ENCODE results near the gene SYT11. TPM values are rescaled to one million over a fixed set of nuclear protein-coding genes. Genes with fewer than 3 reads are reported as not detected.

The SYT11 gene
- total and polyA plus RNA-seq, 2 experiments from 2014 or later: 0.39 to 2.0 TPM

GRCh38 chr1:155880950-155881349 lies 21.6 kb downstream of the SYT11 start:
- H2AFZ ChIP-seq: no peak overlapping the region
- no peaks in the 10 kb centered on the region for H3K9me2 ChIP-seq (replicated peaks; ENCODE audit: insufficient read depth)
- H3K27me3 ChIP-seq: no peaks in the 10 kb centered on the region
- H3K4me3 ChIP-seq: no peak overlapping the region
- H3K4me1 ChIP-seq (ENCODE audit: insufficient read depth): peaks cover 10% of the 10 kb centered on the region
- H3K4me2 ChIP-seq: no peak overlapping the region
- no peaks in the 10 kb centered on the region for H3K36me3 ChIP-seq (replicated peaks; ENCODE audit: insufficient read depth, low read depth)
- TF ChIP-seq, protein P1, sequence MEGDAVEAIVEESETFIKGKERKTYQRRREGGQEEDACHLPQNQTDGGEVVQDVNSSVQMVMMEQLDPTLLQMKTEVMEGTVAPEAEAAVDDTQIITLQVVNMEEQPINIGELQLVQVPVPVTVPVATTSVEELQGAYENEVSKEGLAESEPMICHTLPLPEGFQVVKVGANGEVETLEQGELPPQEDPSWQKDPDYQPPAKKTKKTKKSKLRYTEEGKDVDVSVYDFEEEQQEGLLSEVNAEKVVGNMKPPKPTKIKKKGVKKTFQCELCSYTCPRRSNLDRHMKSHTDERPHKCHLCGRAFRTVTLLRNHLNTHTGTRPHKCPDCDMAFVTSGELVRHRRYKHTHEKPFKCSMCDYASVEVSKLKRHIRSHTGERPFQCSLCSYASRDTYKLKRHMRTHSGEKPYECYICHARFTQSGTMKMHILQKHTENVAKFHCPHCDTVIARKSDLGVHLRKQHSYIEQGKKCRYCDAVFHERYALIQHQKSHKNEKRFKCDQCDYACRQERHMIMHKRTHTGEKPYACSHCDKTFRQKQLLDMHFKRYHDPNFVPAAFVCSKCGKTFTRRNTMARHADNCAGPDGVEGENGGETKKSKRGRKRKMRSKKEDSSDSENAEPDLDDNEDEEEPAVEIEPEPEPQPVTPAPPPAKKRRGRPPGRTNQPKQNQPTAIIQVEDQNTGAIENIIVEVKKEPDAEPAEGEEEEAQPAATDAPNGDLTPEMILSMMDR (IDR thresholded peaks at IDR 0.05; ENCODE audit: poor library complexity): no peak
- TF ChIP-seq EZH2phosphoT487 (IDR thresholded peaks at IDR 0.05; ENCODE audit: low read depth, severe bottlenecking, unreplicated experiment) (no peak), EZH2 (IDR thresholded peaks at IDR 0.05; ENCODE audit: borderline replicate concordance) (no peak)
- no peaks in the 10 kb centered on the region for H3K79me2 ChIP-seq
- H4K20me1 ChIP-seq (ENCODE audit: insufficient read depth, poor library complexity, severe bottlenecking): no peaks in the 10 kb centered on the region
- 66% methylated on average over 6 of the region's 6 CpGs for WGBS (ENCODE audit: low lambda C conversion rate, missing lambda C conversion rate)
- H3K9me3 ChIP-seq (ENCODE audit: low read depth): no peaks in the 10 kb centered on the region
- peak; percentile 19 for DNase-seq (ENCODE audit: low spot score)
- H3K27ac ChIP-seq: no peak overlapping the region

DNA sequence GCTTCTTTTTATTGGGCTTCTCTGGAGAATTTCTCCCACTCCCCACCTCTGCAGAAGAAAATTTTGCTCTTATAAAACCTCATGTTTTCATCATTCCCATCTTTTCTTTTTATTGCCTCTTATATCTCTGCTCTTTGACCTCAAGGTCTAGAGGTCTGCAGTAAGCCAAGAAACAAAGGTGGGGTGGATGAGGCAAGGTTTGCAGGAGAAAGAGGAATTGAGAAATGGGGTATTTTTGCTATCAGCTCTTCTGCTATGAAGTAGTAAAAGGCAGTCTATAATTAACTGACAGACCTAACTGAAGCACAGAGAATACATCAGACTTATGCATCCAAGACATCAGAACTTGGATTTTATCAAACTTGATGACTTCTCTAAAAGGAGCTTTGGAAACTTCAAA lies 22.9 kb downstream of the SYT11 start:
- no peaks in the 10 kb centered on the region for H3K36me3 ChIP-seq (replicated peaks; ENCODE audit: insufficient read depth, low read depth)
- H3K9me2 ChIP-seq (replicated peaks; ENCODE audit: insufficient read depth): no peaks in the 10 kb centered on the region
- H3K9me3 ChIP-seq (ENCODE audit: low read depth): no peaks in the 10 kb centered on the region
- H3K27me3 ChIP-seq: no peaks in the 10 kb centered on the region
- H4K20me1 ChIP-seq (ENCODE audit: insufficient read depth, poor library complexity, severe bottlenecking): no peaks in the 10 kb centered on the region
- no peak overlapping the region for H2AFZ ChIP-seq
- H3K27ac ChIP-seq: no peak overlapping the region
- no peak overlapping the region for H3K4me2 ChIP-seq
- DNase-seq (ENCODE audit: low spot score): no peak
- no peaks in the 10 kb centered on the region for H3K79me2 ChIP-seq
- no peak overlapping the region for H3K4me3 ChIP-seq
- peaks cover 10% of the 10 kb centered on the region for H3K4me1 ChIP-seq (ENCODE audit: insufficient read depth)
- TF ChIP-seq EZH2phosphoT487 (IDR thresholded peaks at IDR 0.05; ENCODE audit: low read depth, severe bottlenecking, unreplicated experiment) (no peak), EZH2 (IDR thresholded peaks at IDR 0.05; ENCODE audit: borderline replicate concordance) (no peak)
- TF ChIP-seq, protein P1 (IDR thresholded peaks at IDR 0.05; ENCODE audit: poor library complexity): no peak

GRCh38 chr1:155882766-155883165 lies 23.4 kb downstream of the SYT11 start:
- no peaks in the 10 kb centered on the region for H3K36me3 ChIP-seq (replicated peaks; ENCODE audit: insufficient read depth, low read depth)
- H4K20me1 ChIP-seq (ENCODE audit: insufficient read depth, poor library complexity, severe bottlenecking): no peaks in the 10 kb centered on the region
- H3K4me3 ChIP-seq: no peak overlapping the region
- no peak overlapping the region for H2AFZ ChIP-seq
- no peaks in the 10 kb centered on the region for H3K27me3 ChIP-seq
- no peaks in the 10 kb centered on the region for H3K79me2 ChIP-seq
- H3K4me2 ChIP-seq: no peak overlapping the region
- no peaks in the 10 kb centered on the region for H3K9me2 ChIP-seq (replicated peaks; ENCODE audit: insufficient read depth)
- no peak for DNase-seq (ENCODE audit: low spot score)
- 73% methylated on average over 2 of the region's 2 CpGs for WGBS (ENCODE audit: low lambda C conversion rate, missing lambda C conversion rate)
- TF ChIP-seq, protein P1 (IDR thresholded peaks at IDR 0.05; ENCODE audit: poor library complexity): no peak
- no peak for TF ChIP-seq EZH2phosphoT487 (IDR thresholded peaks at IDR 0.05; ENCODE audit: low read depth, severe bottlenecking, unreplicated experiment)
- no peak for TF ChIP-seq EZH2 (IDR thresholded peaks at IDR 0.05; ENCODE audit: borderline replicate concordance)
- no peak overlapping the region for H3K27ac ChIP-seq
- no peaks in the 10 kb centered on the region for H3K9me3 ChIP-seq (ENCODE audit: low read depth)
- H3K4me1 ChIP-seq (ENCODE audit: insufficient read depth): peaks cover 10% of the 10 kb centered on the region
